ENCODE results near the gene FNDC1. TPM values are rescaled to one million over a fixed set of nuclear protein-coding genes. Genes with fewer than 3 reads are reported as not detected.

The FNDC1 gene
- total RNA-seq, 1 experiment from 2014 or later, result not detected

- H3K27me3 ChIP-seq (ENCODE audit: low read length), result no peaks in the 10 kb centered on the region; the same call in 1 of the 2 replicates
- H3K4me3 ChIP-seq (ENCODE audit: low read length), result no peak overlapping the region
- H3F3A ChIP-seq (ENCODE audit: low read length, unreplicated experiment), result no peaks in the 10 kb centered on the region
- no peak overlapping the region for H3K9ac ChIP-seq (ENCODE audit: low read length)
- POLR2A ChIA-PET (ENCODE audit: unreplicated experiment), result no interaction called here
- no peak overlapping the region for H2AFZ ChIP-seq (ENCODE audit: low read length)
- no peak for ATAC-seq
- DNase-seq, result no peak
- no peaks in the 10 kb centered on the region for H3K79me2 ChIP-seq (ENCODE audit: low read length)
- no TSS peak for BruUV-seq (replicated peaks)
- no peaks in the 10 kb centered on the region for H3K9me3 ChIP-seq (ENCODE audit: low read length)
- H4K20me1 ChIP-seq (ENCODE audit: low read length), result no peaks in the 10 kb centered on the region
- no peaks in the 10 kb centered on the region for H3K9me2 ChIP-seq (replicated peaks; ENCODE audit: low read length)
- no peak overlapping the region for H3K4me2 ChIP-seq (ENCODE audit: low read length)
- intact Hi-C loops (cut with micrococcal nuclease), result no loop called here
- CTCF ChIA-PET, result no interaction called here
- H3K4me1 ChIP-seq (ENCODE audit: insufficient read depth, low read length), result no peaks in the 10 kb centered on the region
- H3K36me3 ChIP-seq (ENCODE audit: low read depth, low read length), result no peaks in the 10 kb centered on the region
- TF ChIP-seq, protein P1, sequence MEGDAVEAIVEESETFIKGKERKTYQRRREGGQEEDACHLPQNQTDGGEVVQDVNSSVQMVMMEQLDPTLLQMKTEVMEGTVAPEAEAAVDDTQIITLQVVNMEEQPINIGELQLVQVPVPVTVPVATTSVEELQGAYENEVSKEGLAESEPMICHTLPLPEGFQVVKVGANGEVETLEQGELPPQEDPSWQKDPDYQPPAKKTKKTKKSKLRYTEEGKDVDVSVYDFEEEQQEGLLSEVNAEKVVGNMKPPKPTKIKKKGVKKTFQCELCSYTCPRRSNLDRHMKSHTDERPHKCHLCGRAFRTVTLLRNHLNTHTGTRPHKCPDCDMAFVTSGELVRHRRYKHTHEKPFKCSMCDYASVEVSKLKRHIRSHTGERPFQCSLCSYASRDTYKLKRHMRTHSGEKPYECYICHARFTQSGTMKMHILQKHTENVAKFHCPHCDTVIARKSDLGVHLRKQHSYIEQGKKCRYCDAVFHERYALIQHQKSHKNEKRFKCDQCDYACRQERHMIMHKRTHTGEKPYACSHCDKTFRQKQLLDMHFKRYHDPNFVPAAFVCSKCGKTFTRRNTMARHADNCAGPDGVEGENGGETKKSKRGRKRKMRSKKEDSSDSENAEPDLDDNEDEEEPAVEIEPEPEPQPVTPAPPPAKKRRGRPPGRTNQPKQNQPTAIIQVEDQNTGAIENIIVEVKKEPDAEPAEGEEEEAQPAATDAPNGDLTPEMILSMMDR (conservative IDR thresholded peaks at IDR 0.05; ENCODE audit: low read depth, low read length), result no peak
- TF ChIP-seq EZH2 (IDR thresholded peaks at IDR 0.05; ENCODE audit: low read length, unreplicated experiment) (no peak), EZH2phosphoT487 (IDR thresholded peaks at IDR 0.05; ENCODE audit: borderline replicate concordance, low read length) (no peak)
- no peak overlapping the region for H3K27ac ChIP-seq (ENCODE audit: low read length)
These were observed 140.5 kb downstream of the FNDC1 start for GRCh38 chr6:159309723-159310122.

GRCh38 chr6:159311618-159312017, 142.4 kb downstream of the FNDC1 start:
- BruUV-seq (replicated peaks), result no TSS peak
- no peaks in the 10 kb centered on the region for H3K9me2 ChIP-seq (replicated peaks; ENCODE audit: low read length)
- no peaks in the 10 kb centered on the region for H3K4me1 ChIP-seq (ENCODE audit: insufficient read depth, low read length)
- CTCF ChIA-PET, result interaction anchor here (0.6 kb wide), 1 partner anchor 348 kb away, joined by 4 read pairs; no protein-coding TSS in a partner anchor
- TF ChIP-seq EZH2 (IDR thresholded peaks at IDR 0.05; ENCODE audit: low read length, unreplicated experiment), result no peak
- TF ChIP-seq, protein P1 (conservative IDR thresholded peaks at IDR 0.05; ENCODE audit: low read depth, low read length), result 0 out of 2 replicates have a peak, but pooled peaks have one; percentile 23
- intact Hi-C loops (cut with micrococcal nuclease), result no loop called here
- H3K9me3 ChIP-seq (ENCODE audit: low read length), result no peaks in the 10 kb centered on the region
- DNase-seq (peak; percentile 31), ATAC-seq (no peak)
- H3K4me2 ChIP-seq (ENCODE audit: low read length), result no peak overlapping the region
- H4K20me1 ChIP-seq (ENCODE audit: low read length), result no peaks in the 10 kb centered on the region
- H3K27me3 ChIP-seq (ENCODE audit: low read length), result peaks cover 5% of the 10 kb centered on the region; the same call in 1 of the 2 replicates
- no peaks in the 10 kb centered on the region for H3K79me2 ChIP-seq (ENCODE audit: low read length)
- H3K9ac ChIP-seq (ENCODE audit: low read length), result no peak overlapping the region
- H3F3A ChIP-seq (ENCODE audit: low read length, unreplicated experiment), result no peaks in the 10 kb centered on the region
- H3K27ac ChIP-seq (ENCODE audit: low read length), result no peak overlapping the region
- H3K4me3 ChIP-seq (ENCODE audit: low read length), result no peak overlapping the region
- H3K36me3 ChIP-seq (ENCODE audit: low read depth, low read length), result no peaks in the 10 kb centered on the region
- POLR2A ChIA-PET (ENCODE audit: unreplicated experiment), result no interaction called here
- H2AFZ ChIP-seq (ENCODE audit: low read length), result no peak overlapping the region

DNA sequence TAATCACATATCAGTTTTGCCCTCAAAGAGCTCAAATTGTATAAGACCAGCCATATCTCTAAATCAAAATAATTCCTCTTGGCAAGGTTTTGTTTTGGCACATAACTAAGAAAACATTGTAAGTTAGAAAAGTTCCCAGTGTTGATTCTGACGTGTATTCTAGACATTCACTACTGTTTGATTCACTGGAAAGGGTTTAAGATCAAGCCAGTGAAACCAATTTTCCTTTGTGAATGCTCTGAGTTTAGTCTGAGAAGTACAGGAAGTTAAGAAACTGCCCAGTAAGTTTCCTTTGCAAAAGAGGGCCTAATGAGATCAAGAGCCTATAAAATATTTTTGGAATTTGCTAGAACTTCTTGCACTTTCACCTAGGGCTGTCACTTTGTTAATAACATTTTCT, 143.0 kb downstream of the FNDC1 start:
- Histone ChIP-seq H3K36me3 (ENCODE audit: low read depth, low read length) (no peaks in the 10 kb centered on the region), H3K9ac (ENCODE audit: low read length) (no peak overlapping the region), H2AFZ (ENCODE audit: low read length) (no peak overlapping the region), H3K27me3 (ENCODE audit: low read length) (peaks cover 10% of the 10 kb centered on the region), H3K9me2 (replicated peaks; ENCODE audit: low read length) (no peaks in the 10 kb centered on the region), H3K27ac (ENCODE audit: low read length) (no peak overlapping the region), H3K9me3 (ENCODE audit: low read length) (no peaks in the 10 kb centered on the region), H3K4me1 (ENCODE audit: insufficient read depth, low read length) (no peaks in the 10 kb centered on the region), H3K4me2 (ENCODE audit: low read length) (no peak overlapping the region), H3F3A (ENCODE audit: low read length, unreplicated experiment) (no peaks in the 10 kb centered on the region), H3K79me2 (ENCODE audit: low read length) (no peaks in the 10 kb centered on the region), H4K20me1 (ENCODE audit: low read length) (no peaks in the 10 kb centered on the region), H3K4me3 (ENCODE audit: low read length) (no peak overlapping the region)
- intact Hi-C loops (cut with micrococcal nuclease), result no loop called here
- DNase-seq, result no peak
- ChIA-PET CTCF (no interaction called here), POLR2A (ENCODE audit: unreplicated experiment) (no interaction called here)
- TF ChIP-seq, protein P1 (conservative IDR thresholded peaks at IDR 0.05; ENCODE audit: low read depth, low read length), result no peak
- no peak for TF ChIP-seq EZH2phosphoT487 (IDR thresholded peaks at IDR 0.05; ENCODE audit: borderline replicate concordance, low read length)
- TF ChIP-seq EZH2 (IDR thresholded peaks at IDR 0.05; ENCODE audit: low read length, unreplicated experiment), result no peak
- no TSS peak for BruUV-seq (replicated peaks)
- no peak for ATAC-seq
